Measurements from ENCODE around the gene FUT9.

DNA sequence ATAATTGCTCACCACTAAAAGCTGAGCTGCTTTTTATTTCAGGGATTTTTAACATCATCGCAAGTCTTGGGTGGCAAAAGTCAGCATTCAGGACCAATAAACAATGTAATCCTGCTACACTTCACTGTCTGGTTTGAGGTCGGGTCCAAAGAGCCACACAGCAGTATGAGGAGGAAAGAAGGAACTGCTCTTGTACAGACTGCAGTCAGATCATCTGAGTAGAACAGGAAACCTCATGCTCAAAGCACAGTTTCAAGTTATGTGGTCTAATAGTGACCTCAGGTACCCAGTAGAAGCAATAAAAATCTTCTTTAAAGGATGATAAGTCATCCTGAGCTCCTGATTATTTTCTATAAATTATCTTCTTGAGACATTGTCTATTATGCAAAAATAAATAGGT is 211.4 kb downstream of the FUT9 start:
- TF ChIP-seq YY1 (IDR thresholded peaks at IDR 0.05; ENCODE audit: insufficient read depth, insufficient read length) (no peak), ZNF274 (IDR thresholded peaks at IDR 0.05; ENCODE audit: low read depth, low read length) (no peak)

Data from NT2/D1 (cell line).